Measurements from ENCODE around the gene MTNR1A.

MTNR1A gene

DNA sequence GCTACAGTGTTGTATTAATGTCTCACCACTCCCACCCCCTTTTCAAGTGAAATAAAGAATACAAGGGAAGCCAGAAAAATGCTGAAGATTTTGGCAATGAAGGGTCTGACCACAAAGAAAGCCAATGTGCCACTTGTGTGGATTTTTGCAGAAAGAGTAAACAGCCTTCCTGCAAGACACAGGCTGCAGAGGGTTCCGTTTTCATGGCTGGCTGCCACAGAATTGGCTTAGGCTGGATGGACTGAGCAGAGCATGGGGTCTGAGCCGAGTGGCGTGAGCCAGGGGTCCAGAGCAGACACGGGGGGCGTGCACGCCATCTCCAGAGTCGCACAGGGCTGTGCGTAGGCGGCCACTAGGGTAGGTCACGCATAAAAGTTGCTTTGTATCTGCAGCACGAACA is 69.2 kb downstream of the MTNR1A start:
- DNase-seq (ENCODE audit: low read depth) = no peak

DNA sequence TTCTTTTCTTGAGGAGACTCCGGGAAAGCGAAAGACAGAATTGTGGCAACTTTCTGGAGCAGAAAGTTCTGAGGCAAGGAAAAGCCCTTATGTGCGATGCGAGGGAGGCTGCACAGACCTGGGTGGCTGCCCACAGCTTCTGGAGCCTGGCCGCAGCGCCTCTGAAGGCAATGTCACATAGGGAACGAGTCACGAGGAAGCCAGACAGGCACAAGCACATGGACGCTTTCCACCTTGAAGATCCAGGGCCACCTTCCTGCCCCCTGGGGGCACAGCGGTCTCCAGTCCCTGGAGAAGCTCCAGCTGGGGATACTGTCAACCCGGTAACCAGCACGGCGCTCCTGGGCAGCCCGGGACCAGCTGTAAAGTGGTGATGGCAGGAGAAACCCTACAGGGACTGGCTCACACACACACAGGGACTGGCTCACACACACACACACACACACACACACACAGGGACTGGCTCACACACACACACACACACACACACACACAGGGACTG is 69.8 kb downstream of the MTNR1A start:
- DNase-seq (ENCODE audit: low read depth) = no peak

DNA sequence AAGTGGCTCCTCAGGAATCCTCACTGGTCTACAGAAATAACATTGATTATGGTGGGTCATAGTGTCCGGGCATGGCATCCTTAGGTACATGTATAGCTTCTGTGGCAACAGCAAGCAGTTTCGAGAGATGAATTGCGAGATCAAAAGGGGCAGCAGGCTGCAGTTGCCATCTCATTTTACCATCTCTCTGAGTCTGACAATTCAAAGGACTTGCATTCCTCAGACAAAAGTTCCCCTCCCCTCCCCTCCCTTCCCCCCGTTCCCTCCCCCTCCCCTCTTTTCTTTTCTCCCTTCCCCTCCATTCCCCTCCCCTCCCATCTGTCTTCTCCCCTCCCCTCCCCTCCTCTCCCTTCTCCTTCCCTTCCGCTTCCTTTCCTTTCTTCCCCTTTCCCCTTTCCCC is 70.2 kb downstream of the MTNR1A start:
- DNase-seq (ENCODE audit: low read depth) = no peak

DNA sequence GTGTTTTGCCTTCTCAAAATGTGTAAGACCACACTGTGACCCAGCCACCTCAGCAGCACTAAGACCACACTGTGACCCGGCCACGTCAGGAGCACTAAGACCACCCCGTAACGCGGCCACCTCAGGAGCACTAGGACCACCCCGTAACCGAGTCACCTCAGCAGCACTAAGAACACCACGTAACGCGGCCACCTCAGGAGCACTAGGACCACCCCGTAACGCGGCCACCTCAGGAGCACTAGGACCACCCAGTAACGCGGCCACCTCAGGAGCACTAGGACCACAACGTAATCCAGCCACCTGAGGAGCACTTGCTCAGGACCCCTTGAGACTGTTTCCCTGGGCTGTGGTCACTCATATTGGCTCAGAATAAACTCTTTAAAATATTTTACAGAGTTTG is 71.7 kb downstream of the MTNR1A start:
- no peak for DNase-seq (ENCODE audit: low read depth)

Data from T follicular helper cell (primary cell).